ENCODE data around the gene RNF144B. TPM values are rescaled to one million over a fixed set of nuclear protein-coding genes. Genes with fewer than 3 reads are reported as not detected.

Gene RNF144B
- total RNA-seq (10 to 100 TPM; 56.9 to 96.8 TPM), polyA plus RNA-seq (10 to 100 TPM; 18.1 to 62.1 TPM)
- long read RNA-seq, donor 1, full-length matches to known transcripts, result 3 of 3 reads
- long read RNA-seq, donor 1, partial matches to known transcripts, result 0 of 3 reads
- long read RNA-seq, donor 1, other reads (novel, unspliced or antisense), result 0 of 3 reads
- long read RNA-seq, donor 2, result 0 reads
- long read RNA-seq, donor 3, full-length matches to known transcripts, result 6 of 6 reads
- long read RNA-seq, donor 3, partial matches to known transcripts, result 0 of 6 reads
- long read RNA-seq, donor 3, other reads (novel, unspliced or antisense), result 0 of 6 reads
- long read RNA-seq, donor 4, result 0 reads
- long read RNA-seq, donor 5, full-length matches to known transcripts, result 3 of 3 reads
- long read RNA-seq, donor 5, partial matches to known transcripts, result 0 of 3 reads
- long read RNA-seq, donor 5, other reads (novel, unspliced or antisense), result 0 of 3 reads

GRCh38 chr6:18387061-18387721 is at the start of gene RNF144B:
Gene RNF144B, plus strand, starts transcription at chr6:18387350. Its CDS starts 12,185 bp downstream, at chr6:18399535.
- peaks cover 0 to 15% (median 3%) of the 10 kb centered on the region in 3 donors for H3K27me3 ChIP-seq (ENCODE audit: control insufficient read depth in 3 of 3, insufficient read depth in 3 of 3, low read length in 2 of 3)
- peak within 1 kb of the TSS; percentile 88 for H3K4me3 ChIP-seq
- ATAC-seq (ENCODE audit: insufficient read depth, low FRiP score) (peak; percentile 92), DNase-seq (peak; percentile 75 to 85 (median 79))
- peaks cover 0 to 9% (median 5%) of the 10 kb centered on the region in 5 donors for H3K4me1 ChIP-seq (ENCODE audit: control insufficient read depth in 5 of 5, insufficient read depth in 5 of 5, low read length in 5 of 5)
- peak within 1 kb of the TSS; percentile 36 to 52 for H3K9ac ChIP-seq (ENCODE audit: insufficient read depth in 1 of 2, low read length in 2 of 2)
- no peaks in the 10 kb centered on the region for H3K36me3 ChIP-seq (ENCODE audit: control insufficient read depth in 4 of 4, insufficient read depth in 4 of 4, low read length in 4 of 4)
- WGBS, 2 donors, result 1 to 2% methylated on average over 40 of the region's 40 CpGs
- H3K27ac ChIP-seq (ENCODE audit: low read depth in 1 of 2, low read length in 1 of 2), result peak within 1 kb of the TSS; percentile 85 to 97
- no peak for TF ChIP-seq CTCF (IDR thresholded peaks at IDR 0.05; ENCODE audit: control extremely low read depth, extremely low read depth)
- peaks cover 0 to 2% (median 0%) of the 10 kb centered on the region in 4 donors for H3K9me3 ChIP-seq (ENCODE audit: control insufficient read depth in 4 of 4, insufficient read depth in 3 of 4, low read length in 3 of 4)

GRCh38 chr6:18339599-18339998 is 47.6 kb upstream of the RNF144B start:
- H3K9me3 ChIP-seq (ENCODE audit: control insufficient read depth in 4 of 4, insufficient read depth in 3 of 4, low read length in 3 of 4), result no peaks in the 10 kb centered on the region
- DNase-seq (no peak), ATAC-seq (ENCODE audit: insufficient read depth, low FRiP score) (no peak)
- no peaks in the 10 kb centered on the region for H3K36me3 ChIP-seq (ENCODE audit: control insufficient read depth in 4 of 4, insufficient read depth in 4 of 4, low read length in 4 of 4)
- no peaks in the 10 kb centered on the region for H3K27me3 ChIP-seq (ENCODE audit: control insufficient read depth in 3 of 3, insufficient read depth in 3 of 3, low read length in 2 of 3)
- H3K9ac ChIP-seq (ENCODE audit: insufficient read depth in 1 of 2, low read length in 2 of 2), result no peak overlapping the region
- no peak for TF ChIP-seq CTCF (IDR thresholded peaks at IDR 0.05; ENCODE audit: control extremely low read depth, extremely low read depth)
- no peak overlapping the region for H3K4me3 ChIP-seq
- H3K27ac ChIP-seq (ENCODE audit: low read depth in 1 of 2, low read length in 1 of 2), result no peak overlapping the region
- peaks cover 0 to 3% (median 0%) of the 10 kb centered on the region in 5 donors for H3K4me1 ChIP-seq (ENCODE audit: control insufficient read depth in 5 of 5, insufficient read depth in 5 of 5, low read length in 5 of 5)
- 85 to 88% methylated on average over 1 of the region's 1 CpG for WGBS, 2 donors

- no peaks in the 10 kb centered on the region for H3K27me3 ChIP-seq (ENCODE audit: control insufficient read depth in 3 of 3, insufficient read depth in 3 of 3, low read length in 2 of 3)
- no peak for DNase-seq
- H3K9me3 ChIP-seq (ENCODE audit: control insufficient read depth in 4 of 4, insufficient read depth in 3 of 4, low read length in 3 of 4), result no peaks in the 10 kb centered on the region
- no peak overlapping the region for H3K4me3 ChIP-seq
- H3K36me3 ChIP-seq (ENCODE audit: control insufficient read depth in 4 of 4, insufficient read depth in 4 of 4, low read length in 4 of 4), result no peaks in the 10 kb centered on the region
- no peak overlapping the region for H3K9ac ChIP-seq (ENCODE audit: insufficient read depth in 1 of 2, low read length in 2 of 2)
- H3K4me1 ChIP-seq (ENCODE audit: control insufficient read depth in 5 of 5, insufficient read depth in 5 of 5, low read length in 5 of 5), result peaks cover 0 to 3% (median 0%) of the 10 kb centered on the region in 5 donors
- TF ChIP-seq CTCF (IDR thresholded peaks at IDR 0.05; ENCODE audit: control extremely low read depth, extremely low read depth), result no peak
- WGBS, 2 donors, result 91 to 93% methylated on average over 7 of the region's 7 CpGs
- no peak overlapping the region for H3K27ac ChIP-seq (ENCODE audit: low read depth in 1 of 2, low read length in 1 of 2)
- no peak for ATAC-seq (ENCODE audit: insufficient read depth, low FRiP score)
Measured at GRCh38 chr6:18340781-18341551, 46.2 kb upstream of the RNF144B start.
